Left cardiac atrium (tissue), 4 donors: ENCODE data around the gene RNASE9. TPM values are rescaled to one million over a fixed set of nuclear protein-coding genes. Genes with fewer than 3 reads are reported as not detected.
"Not testable (repeated sequence)": the region's sequence is repeated elsewhere in the genome, so short reads cannot be mapped to it uniquely, and the experiment has no call there.

Experiments
- ATAC-seq, 2 donors: fragments of 200-7000 bp; cut with Tn5 transposase; one replicate each; pipeline ENCODE4 v1.9.1; 2020; ENCODE audit warnings: mild to moderate bottlenecking in 2 of 2, moderate library complexity in 2 of 2
- DNase-seq: peaks from one replicate; pipeline ENCODE4 v3.0.0-alpha.2; 2020
- intact Hi-C, 2 donors: fragments of 100-400 bp; cut with DNase I; formaldehyde crosslinking; loops; one replicate each; pipeline versions ENCODE4 v1.14.1 to v1.15.1; 2022 to 2023
- long read RNA-seq: library from polyadenylated mRNA; unstranded; transcript quantifications from one replicate; pipeline ENCODE4 v2.0.0, GENCODE V29; 2021
- total RNA-seq, 2 donors: library from RNA; stranded (reverse); fragmentation: NEBNext Ultra II Directional; extraction: Animal tissue kit (Norgen Biotek cat#: 25700); gene quantifications; one replicate each; pipeline ENCODE4 v1.2.1, GENCODE V29; 2021
- donor health status: DM: no; HTN: yes; CAD: no.
- donor health status: DM: no; HTN: yes; CAD: no; lungs with severe emphysema.
- donor health status: DM: yes; HTN: yes; CAD: no.
- donor health status: Dilated cardiomyopathy.

The RNASE9 gene
- not detected for total RNA-seq
- long read RNA-seq = 0 reads

DNA sequence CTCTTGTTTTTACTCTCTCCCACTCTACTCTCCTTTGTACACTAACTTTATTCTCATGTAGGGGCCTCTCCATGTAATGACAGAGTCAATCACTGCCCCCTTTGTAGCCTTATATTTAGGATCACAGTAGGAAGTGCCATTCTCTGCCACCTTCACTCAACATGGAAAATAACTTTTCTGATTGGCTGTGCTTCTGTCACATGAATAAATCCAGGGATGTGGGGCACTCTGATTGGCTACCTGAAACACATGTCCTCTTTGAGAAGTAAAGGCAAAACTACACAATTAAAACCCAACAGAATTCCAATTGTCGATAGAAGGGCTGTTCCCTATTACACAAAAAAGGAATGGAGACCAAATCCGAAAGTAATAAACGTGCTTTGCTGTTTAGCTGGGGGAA, at the start of gene RNASE9:
RNASE9 (minus strand) TSS at position 87 of the 400 bp plus-strand sequence.
- ATAC-seq (no peak), DNase-seq (no peak)
- intact Hi-C loops = no loop called here

DNA sequence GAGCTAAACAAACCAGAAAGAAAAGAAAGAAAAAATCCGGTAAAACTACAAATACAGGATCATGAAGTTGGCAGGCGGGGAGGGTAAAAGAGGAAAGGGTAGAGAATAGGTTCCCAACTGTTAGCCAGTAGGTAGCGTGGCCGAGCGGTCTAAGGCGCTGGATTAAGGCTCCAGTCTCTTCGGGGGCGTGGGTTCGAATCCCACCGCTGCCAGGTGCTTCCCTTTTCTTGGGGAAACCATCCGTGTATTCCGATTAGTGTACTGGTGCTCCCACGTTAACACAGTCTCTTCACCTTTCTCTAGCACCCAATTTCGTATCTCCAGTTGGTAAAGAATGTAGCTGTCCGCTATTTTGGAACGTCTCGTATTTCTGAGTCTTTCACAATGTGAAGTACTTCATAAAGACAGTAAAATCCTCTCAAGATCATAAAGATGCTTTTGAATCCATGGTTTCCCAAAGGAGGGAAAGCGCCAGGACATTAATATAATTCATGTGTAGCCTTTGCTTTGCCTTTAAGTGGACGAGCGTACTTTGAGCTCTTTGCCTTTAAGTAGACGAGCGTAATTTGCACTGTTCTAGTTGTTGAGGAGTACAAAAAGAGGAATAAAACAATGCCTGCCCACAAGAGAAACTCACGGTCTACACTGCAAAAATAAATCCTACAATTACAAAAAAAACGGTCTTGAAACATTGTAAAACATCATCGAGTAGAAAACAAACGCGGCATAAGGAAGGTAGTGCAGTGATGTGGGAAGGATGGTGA, 49.3 kb upstream of the RNASE9 start:
- intact Hi-C loops = loop anchor here (5.0 kb wide), 3 partner anchors 72 to 283 kb away; partner anchors contain the start of genes RNASE4 (in 1 of the 2) and TEP1 (in 1 of the 2)
- peak; percentile 72 to 84 for ATAC-seq
- DNase-seq = peak; percentile 78

DNA sequence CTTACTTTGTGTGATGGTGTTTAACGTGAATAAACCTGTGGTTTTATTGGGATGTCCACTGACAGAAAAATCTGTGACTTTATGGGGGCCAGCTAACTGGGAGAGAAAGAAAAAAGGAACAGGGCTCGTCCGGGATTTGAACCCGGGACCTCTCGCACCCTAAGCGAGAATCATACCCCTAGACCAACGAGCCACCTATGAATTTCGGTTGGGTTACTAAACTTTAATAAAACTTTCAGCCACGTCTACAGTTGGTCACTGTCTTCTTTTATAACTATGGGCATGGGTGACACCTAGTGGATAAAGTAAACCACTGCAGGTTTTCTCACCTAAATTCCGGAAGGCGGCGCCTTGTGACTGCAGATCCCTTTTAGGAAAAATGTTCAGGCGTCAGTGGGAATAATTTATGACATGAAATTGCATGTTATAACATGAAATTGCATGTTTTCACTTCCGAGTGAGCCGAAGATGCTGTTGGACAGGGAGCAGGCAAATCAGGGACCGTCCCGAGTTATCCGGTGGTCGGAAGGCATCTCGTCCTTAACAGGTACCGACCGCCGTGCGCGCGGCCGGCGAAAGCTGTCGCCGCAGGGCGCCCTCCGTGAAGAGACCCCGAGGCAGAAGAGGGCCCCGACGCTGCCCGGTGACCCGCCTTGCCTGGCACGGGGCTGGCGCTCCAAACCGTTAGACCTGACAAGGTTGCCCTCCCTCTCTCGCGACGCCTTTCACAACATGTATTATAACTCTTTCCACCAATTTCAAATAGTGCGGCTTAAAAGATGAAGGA, 48.6 kb upstream of the RNASE9 start:
- intact Hi-C loops = loop anchor here (5.0 to 10.0 kb wide), 5 partner anchors 73 to 285 kb away; partner anchors contain the start of genes RNASE4 (in 1 of the 2) and TEP1 (in 1 of the 2)
- DNase-seq = peak; percentile 59
- peak; percentile 53 to 58 for ATAC-seq

DNA sequence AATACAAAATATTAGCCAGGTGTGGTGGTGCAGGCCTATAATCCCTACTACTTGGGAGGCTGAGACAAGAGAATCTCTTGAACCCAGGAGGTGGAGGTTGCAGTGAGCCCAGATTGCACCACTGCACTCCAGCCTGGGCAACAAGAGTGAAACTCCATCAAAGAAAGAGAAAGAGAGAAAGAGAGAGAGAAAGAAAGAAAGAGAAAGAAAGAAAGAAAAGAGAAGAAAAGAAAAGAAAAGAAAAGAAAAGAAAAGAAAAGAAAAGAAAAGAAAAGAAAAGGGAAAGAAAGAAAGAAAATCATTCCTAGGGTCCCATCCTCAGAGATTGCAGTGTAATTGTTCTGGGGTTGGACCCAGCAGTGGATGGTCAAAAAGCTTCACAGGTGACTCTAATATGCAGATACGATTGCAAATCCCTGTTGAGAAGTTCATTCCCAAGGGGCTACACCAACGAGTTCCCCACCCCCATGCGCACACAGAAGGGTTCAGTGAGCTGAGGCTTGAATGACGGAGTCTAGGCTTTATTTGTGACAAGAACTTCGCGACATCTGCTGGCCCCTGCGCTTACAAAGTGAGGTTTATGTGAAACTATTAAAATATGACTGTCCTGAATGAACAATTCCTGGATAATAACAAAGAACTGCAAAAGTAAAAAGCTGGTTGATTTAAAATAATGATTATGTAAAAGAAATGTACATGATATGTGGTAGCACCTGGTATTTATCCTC, 47.7 kb upstream of the RNASE9 start:
- ATAC-seq (no peak), DNase-seq (no peak)
- intact Hi-C loops = loop anchor here (10.0 kb wide), 2 partner anchors 134 to 284 kb away; no protein-coding TSS in a partner anchor

DNA sequence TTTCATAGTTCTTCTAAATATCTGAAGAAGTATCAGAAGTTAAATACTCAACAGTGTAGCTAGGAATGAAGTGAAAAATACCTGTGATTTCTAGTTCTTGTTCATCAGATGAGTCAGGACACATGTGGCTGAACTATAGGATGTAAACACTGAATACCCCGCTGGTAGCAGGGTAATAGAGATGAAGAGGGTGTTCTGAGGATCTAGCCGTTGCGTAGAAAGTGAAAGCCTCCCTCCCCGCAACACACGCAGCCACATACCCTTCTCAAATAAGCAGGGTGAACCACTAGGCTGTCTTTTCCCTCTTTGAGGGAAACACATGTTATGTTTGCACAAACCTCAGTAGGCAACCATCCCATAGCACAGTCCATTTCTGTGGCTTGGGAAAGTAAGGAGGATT, 46.8 kb upstream of the RNASE9 start:
- DNase-seq = no peak
- intact Hi-C loops = loop anchor here (10.0 kb wide), 2 partner anchors 133 to 283 kb away; no protein-coding TSS in a partner anchor
- no peak for ATAC-seq

DNA sequence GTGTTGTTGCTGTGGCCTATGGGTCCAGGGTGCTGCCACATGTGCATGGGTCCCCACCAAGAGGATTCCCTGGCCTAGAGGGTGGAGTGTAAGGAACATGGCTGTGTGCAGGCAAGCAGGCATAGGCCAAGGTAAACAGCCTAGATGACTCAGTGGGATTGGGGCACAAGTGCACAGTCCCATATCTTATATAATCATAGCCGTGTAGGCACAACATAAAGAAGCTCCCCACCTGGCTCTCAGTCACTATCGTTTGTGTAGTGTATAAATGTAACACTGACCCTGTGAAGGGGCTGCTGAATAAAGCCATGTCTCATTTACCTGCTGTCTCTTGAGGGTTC, 46.0 kb upstream of the RNASE9 start:
- no peak for ATAC-seq
- intact Hi-C loops = loop anchor here (10.0 kb wide), 2 partner anchors 132 to 282 kb away; no protein-coding TSS in a partner anchor
- no peak for DNase-seq

DNA sequence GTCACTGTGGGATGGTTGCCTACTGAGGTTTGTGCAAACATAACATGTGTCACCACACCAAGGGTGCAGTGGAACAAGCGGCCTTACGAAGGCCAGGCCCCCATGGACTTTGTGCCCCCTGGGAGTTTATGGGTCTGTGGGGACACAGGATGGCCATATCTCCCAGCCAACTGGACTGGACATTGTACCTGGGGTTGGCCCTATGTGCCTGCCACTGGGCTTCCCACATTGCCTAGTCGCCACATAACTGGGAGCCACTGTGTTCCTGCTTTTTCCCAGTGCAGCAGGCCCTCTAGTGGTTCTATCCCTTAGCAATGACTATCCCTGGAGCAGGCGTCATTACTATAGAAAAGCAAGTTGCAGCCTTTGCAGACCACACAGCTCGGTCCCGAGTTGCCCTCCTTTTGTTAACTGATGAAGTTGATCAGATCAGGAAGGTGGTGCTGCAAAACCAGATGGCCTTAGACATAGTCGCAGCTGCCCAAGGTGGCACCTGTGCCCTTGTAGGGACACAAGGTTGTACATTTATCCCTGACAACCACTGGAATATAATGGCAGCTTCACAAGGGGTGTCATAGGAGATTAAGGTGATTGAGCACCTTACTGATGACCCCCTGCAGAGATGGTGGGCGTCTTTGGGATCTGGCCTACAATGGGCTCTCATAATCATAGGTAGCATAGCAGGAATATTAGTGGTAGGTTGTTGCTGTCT, 45.5 kb upstream of the RNASE9 start:
- intact Hi-C loops = loop anchor here (10.0 kb wide), 2 partner anchors 132 to 282 kb away; no protein-coding TSS in a partner anchor
- no peak for DNase-seq
- ATAC-seq = no peak

DNA sequence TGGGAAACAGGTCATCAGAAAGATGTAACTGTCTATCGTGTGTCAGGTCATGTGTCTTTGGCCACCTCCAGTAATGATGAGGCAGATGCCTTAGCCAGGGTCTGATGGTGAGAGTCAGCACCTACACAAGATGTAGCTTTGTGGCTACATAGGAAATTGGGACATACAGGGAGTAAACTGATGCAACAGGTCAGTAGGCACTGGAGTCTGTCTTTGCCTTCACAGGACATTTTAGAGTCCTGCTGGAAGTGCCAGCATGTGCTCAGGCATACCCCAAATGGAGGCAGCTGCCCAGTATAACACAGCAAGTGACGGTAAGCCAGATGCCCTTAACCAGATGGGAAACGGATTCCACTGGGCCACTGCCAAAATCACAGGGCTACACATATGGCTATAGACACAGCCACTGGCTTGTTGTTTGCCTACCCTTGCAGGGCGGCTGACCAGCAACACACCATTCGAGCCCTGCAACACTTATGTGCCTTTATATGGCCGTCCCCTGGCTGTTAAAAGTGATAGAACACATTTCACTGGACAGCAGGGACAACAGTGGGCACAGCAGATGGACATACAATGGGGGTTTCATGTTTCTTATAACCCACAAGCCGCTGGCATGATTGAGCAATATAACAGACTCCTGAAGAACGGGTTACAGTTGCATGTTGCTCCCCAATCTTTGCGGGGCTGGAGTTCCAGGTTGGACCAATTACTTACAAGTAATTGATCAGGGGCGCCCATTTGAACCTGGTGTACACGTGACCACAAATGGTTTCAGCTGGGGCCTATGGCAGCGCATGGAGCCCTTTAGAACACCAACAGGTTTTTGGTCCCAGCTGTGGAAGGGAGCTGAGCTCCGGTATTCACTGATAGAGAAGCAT, 43.2 kb upstream of the RNASE9 start:
- intact Hi-C loops = loop anchor here (10.0 kb wide), 2 partner anchors 129 to 279 kb away; no protein-coding TSS in a partner anchor
- DNase-seq (no peak), ATAC-seq (no peak)

DNA sequence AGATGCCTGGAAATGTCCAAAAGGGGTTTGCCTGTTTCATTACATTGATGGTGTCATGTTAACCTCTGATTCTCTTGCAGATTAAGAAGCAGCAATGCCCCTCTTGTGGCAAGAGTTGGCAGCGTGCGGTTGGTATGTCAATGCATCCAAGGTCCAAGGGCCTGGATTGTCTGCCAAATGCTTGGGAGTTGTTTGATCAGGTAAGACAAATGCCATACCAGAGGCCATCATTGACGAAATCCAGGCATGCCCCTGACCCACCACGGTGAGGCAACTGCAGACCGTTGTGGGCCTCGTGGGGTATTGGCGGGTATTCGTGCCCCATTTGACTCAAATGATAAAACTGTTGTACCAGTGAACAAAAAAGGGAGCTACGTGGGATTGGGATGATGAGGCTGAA, 41.7 kb upstream of the RNASE9 start:
- DNase-seq (no peak), ATAC-seq (no peak)
- intact Hi-C loops = loop anchor here (10.0 kb wide), 2 partner anchors 128 to 278 kb away; no protein-coding TSS in a partner anchor

DNA sequence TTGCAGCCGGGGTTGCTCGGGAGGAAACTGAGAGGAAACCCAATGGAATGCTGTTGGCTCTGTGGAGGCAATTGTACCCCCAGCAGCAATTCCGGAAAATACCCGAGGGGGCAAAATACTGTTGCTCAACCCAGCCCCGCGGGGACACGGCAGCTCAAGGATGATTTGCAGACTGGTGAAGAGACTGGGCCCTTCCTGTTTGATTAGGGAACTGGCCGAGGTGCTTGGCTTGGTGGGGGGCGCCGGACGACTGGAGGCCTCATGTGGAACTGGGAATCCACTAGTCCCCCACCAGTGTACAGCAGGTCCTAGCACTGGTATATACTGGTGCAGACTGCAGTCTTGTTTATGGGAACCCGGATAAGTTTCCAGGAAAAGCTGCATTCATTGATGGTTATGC, 40.7 kb upstream of the RNASE9 start:
- DNase-seq (no peak), ATAC-seq (no peak)
- intact Hi-C loops = loop anchor here (10.0 kb wide), 2 partner anchors 127 to 277 kb away; no protein-coding TSS in a partner anchor

DNA sequence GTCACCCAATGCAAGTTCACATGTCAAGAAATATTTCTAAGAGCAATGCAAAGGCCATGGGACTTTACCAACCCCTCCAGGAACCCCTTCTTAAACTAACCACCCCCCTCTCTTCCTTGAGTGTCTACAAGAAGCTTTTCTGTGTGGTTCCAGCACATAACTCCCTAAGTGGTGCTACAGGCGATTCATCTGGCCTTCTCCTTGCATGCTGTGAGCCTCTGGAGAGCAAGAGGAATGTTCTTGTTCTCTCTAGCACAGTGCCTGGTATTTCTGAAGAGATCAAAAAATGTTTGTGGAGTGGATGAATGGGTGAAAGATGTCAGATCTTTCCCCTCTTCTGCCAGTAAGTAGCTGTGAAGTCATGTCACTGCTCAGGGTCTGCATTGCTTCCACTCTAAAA, 36.3 kb upstream of the RNASE9 start:
- DNase-seq (no peak), ATAC-seq (no peak)
- intact Hi-C loops = no loop called here

DNA sequence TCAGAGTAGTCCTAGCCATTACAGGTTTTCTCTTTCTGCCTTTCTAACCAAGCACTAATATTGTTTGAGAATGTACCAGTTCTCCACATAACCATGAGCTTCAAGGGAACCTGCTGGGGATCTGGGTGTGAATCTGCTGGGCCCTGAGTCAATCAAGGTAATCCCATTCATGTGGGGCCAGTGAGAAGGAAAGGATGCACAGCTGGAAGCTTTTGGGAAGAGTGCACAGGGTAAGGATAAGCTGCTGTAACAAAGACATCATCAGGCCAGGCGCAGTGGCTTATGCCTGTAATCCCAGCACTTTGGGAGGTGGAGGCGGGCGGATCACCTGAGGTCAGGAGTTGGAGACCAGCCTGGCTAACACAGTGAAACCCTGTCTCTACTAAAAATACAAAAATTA, 34.9 kb upstream of the RNASE9 start:
- ATAC-seq, DNase-seq, intact Hi-C loops: not testable (repeated sequence)

DNA sequence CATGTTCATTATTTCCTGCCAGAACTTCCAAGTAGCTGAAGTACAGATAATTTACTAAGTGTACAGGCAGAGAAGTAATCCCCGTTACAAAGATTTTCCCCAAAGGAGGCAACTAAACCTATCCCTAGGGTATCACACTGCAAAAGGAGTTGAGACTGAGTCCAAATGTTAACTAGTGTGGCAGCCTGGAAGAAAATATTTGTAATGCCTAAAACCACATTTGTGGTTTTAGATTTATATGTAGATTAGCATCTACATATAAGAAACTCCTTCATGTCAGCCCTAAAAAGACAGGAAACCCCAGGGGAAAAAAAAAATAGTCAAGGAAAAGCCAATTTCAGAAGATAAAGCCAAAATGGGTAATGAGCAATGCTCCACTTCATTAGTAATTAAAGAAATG, 31.7 kb upstream of the RNASE9 start:
- ATAC-seq (no peak), DNase-seq (no peak)
- intact Hi-C loops = no loop called here

DNA sequence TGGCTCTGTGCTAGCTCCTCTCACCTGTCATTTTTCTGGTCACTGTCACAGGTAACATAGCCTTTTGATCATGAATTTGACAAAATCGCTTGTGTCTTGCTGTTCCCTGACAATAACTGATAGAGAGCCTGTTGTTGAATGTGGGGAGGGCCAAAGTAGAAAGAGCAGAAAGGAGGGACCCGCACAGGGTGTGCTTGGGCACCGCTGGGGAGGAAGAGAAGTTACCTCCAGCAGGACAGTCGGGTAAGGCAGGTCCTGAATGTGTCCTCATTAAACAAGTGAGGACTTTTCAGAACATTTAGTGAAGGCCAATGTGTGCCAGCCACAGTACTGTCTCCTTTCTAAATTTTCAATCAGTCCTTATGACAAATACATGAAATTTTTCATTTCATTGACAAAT, 30.4 kb upstream of the RNASE9 start, which contains the start of gene RNASE12:
RNASE12 (minus strand) TSS at position 142 of the 400 bp plus-strand sequence. CDS start 653 bp downstream, outside the sequence.
- ATAC-seq (no peak), DNase-seq (no peak)
- intact Hi-C loops = no loop called here

DNA sequence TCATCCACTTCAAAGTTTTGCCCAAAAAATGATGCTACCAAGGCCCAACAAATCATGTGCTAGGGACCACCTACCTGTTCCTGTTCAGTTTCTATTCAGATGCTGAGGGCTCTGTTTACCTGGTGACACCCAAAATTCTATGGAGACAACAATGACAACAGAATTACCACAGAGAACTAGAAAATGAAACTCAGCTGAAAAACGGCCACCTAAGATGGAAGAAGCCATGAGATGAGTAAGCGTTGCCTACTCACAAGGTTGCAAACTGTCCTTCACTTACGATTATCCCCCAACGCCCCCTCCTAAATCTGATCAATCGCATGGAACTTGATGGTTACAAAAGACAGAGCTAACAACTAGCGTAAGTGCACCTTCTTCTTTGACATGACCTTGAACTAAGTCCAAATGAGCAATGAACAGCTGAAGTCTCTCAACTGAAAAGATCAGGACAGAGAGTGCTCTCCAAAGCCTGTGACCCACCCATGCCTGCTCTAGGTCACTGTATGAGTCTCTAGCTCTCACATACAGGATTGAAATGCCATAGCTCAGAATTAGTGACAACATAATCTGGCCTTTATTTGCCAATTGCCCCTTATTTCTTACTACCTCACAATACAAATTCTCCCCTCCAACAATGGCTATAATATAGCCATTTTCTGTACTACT, 26.8 kb upstream of the RNASE9 start, which contains the start of gene RNASE11:
RNASE11 (minus strand) TSS at position 513 of the 666 bp plus-strand sequence.
- no peak for ATAC-seq
- intact Hi-C loops = no loop called here
- no peak for DNase-seq

DNA sequence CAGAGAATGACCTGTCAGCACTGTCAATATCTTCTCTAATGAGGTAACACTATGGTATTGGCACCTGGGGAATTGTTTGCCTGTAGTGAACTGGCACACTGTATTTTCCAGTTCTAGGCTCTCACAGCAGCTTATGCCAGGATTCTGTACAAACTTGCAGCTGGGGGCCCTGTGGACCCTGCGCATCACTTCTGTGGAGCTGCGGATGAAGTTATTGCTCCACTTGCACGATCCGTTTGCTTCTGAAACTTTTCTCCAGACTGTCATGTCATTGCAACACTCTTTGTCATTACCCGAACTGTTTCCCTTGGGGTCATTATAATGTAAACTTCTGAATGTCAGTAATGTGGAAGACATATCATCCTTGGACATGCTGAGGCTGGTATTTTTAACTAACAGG, 23.1 kb upstream of the RNASE9 start:
- no peak for ATAC-seq
- no peak for DNase-seq
- intact Hi-C loops = no loop called here

DNA sequence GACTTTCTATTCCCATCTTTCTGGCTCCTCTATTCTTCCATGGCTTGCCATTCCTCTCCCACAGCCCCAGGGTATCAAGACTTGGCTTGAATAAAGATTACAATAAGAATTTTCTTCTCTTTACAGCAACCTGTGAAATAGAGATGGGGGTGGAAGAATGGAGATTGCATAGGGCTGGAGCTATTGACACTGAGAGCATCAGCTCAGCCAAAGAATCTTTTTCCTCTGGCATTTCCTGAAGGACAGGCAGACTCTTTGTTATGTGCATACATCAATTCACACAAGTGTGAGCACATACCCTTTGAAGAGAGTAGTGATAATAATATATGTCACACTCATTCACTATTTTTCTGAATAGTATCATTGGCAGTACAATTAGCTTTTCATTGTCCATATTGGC, 22.3 kb upstream of the RNASE9 start:
- ATAC-seq = no peak
- intact Hi-C loops = no loop called here
- no peak for DNase-seq
